Measurements from ENCODE around the gene GSTP1. TPM values are rescaled to one million over a fixed set of nuclear protein-coding genes. Genes with fewer than 3 reads are reported as not detected.
A peak's percentile ranks its signal among the peaks of the same experiment; 100 is the strongest.

Gene GSTP1
- polyA plus RNA-seq, 3 donors = 853 to 1,483 (median 1,250) TPM

DNA sequence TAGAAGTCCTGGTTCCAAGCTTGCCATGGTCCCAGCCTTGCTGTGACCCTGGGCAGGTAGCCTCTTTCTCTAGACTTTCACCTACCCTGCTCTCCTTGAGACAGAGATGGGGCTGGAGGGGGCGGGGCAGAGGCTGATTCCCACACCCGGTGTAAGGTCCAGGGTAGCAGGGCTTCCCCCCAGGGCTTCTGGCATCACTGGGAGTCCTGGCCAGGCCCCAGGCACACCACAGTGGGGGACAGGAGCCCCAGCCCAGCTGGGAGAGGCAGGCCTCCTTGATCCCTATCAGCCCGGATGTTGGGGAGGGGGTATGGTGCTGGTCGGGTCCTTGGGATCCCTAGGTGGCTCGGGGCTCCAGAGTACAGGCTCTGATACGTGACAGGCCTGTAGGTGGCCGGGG, 47.8 kb downstream of the GSTP1 start:
- Mint-ChIP-seq H3K36me3 (no peaks in the 10 kb centered on the region), H3K27me3 (ENCODE audit: low read depth in 3 of 3) (peaks cover 0 to 4% (median 1%) of the 10 kb centered on the region in 3 donors), H3K4me1 (peaks cover 10% of the 10 kb centered on the region), H3K4me3 (peak overlapping the region; percentile 84 to 90), H3K9me3 (peaks cover 0 to 5% (median 0%) of the 10 kb centered on the region in 7 donors), H3K27ac (no peak overlapping the region)
- intact Hi-C loops (cut with micrococcal nuclease) = loop anchor here (2.0 to 5.0 kb wide), 3 partner anchors 27 to 176 kb away; no protein-coding TSS in a partner anchor
- Histone ChIP-seq H3K36me3 (replicated peaks in 1 of 2; ENCODE audit: control insufficient read depth in 1 of 2, insufficient read depth in 2 of 2, low read length in 2 of 2) (no peaks in the 10 kb centered on the region), H3K27me3 (ENCODE audit: control insufficient read depth in 2 of 2, insufficient read depth in 2 of 2, low read length in 2 of 2) (no peaks in the 10 kb centered on the region), H2AFZ (ENCODE audit: insufficient read depth, low read depth, low read length, poor library complexity, severe bottlenecking) (peak overlapping the region; percentile 86), H3K4me2 (replicated peaks; ENCODE audit: extremely low read depth, low read length, poor library complexity, severe bottlenecking) (no peak overlapping the region), H3K79me2 (ENCODE audit: insufficient read depth, low read length) (no peaks in the 10 kb centered on the region), H4K20me1 (ENCODE audit: insufficient read depth, low read length) (no peaks in the 10 kb centered on the region), H3K9ac (ENCODE audit: insufficient read depth, low read length, poor library complexity, severe bottlenecking) (no peak overlapping the region), H3K27ac (ENCODE audit: low read depth in 1 of 2, low read length in 2 of 2) (no peak overlapping the region), H3K9me3 (replicated peaks in 1 of 2; ENCODE audit: control insufficient read depth in 1 of 2, insufficient read depth in 1 of 2, low read length in 2 of 2) (no peaks in the 10 kb centered on the region), H3K4me1 (ENCODE audit: control insufficient read depth in 1 of 2, insufficient read depth in 2 of 2, low read length in 2 of 2) (peaks cover 16 to 21% of the 10 kb centered on the region in 2 donors), H3K4me3 (replicated peaks in 1 of 3; ENCODE audit: low read depth in 2 of 3, low read length in 3 of 3) (no peak overlapping the region)
- TF ChIP-seq, protein P1, sequence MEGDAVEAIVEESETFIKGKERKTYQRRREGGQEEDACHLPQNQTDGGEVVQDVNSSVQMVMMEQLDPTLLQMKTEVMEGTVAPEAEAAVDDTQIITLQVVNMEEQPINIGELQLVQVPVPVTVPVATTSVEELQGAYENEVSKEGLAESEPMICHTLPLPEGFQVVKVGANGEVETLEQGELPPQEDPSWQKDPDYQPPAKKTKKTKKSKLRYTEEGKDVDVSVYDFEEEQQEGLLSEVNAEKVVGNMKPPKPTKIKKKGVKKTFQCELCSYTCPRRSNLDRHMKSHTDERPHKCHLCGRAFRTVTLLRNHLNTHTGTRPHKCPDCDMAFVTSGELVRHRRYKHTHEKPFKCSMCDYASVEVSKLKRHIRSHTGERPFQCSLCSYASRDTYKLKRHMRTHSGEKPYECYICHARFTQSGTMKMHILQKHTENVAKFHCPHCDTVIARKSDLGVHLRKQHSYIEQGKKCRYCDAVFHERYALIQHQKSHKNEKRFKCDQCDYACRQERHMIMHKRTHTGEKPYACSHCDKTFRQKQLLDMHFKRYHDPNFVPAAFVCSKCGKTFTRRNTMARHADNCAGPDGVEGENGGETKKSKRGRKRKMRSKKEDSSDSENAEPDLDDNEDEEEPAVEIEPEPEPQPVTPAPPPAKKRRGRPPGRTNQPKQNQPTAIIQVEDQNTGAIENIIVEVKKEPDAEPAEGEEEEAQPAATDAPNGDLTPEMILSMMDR (IDR thresholded peaks at IDR 0.05) = no peak
- DNase-seq = peak in 1 of 3 donors; percentile 3
- 75% methylated on average over 5 of the region's 7 CpGs for WGBS (ENCODE audit: insufficient coverage)

DNA sequence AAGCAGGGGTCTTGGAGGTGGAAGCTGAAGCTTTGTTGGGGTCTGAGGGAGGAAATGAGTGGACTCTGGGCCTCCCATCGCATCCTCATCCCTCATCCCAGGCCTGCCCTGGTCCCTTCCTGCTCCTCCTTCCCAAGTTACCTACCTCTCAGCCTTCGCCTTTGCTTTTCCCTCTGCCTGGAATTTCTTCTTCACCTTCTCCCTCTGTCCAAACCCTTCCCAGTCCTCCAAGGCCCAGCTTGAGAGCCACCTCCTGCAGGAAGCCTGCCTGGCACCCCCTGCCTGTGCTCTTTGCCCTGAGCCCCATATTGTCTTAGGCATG, 48.2 kb downstream of the GSTP1 start:
- H3K4me3 ChIP-seq (replicated peaks in 1 of 3; ENCODE audit: low read depth in 2 of 3, low read length in 3 of 3) = no peak overlapping the region
- Mint-ChIP-seq H3K4me3 (peak overlapping the region in 1 of 2 donors; percentile 26), H3K27ac (peak overlapping the region in 1 of 7 donors; percentile 43), H3K36me3 (no peaks in the 10 kb centered on the region), H3K27me3 (ENCODE audit: low read depth in 3 of 3) (peaks cover 0 to 3% (median 1%) of the 10 kb centered on the region in 3 donors), H3K9me3 (peaks cover 0 to 3% (median 0%) of the 10 kb centered on the region in 7 donors), H3K4me1 (peaks cover 13% of the 10 kb centered on the region)
- H3K9ac ChIP-seq (ENCODE audit: insufficient read depth, low read length, poor library complexity, severe bottlenecking) = no peak overlapping the region
- no peak overlapping the region for H3K27ac ChIP-seq (ENCODE audit: low read depth in 1 of 2, low read length in 2 of 2)
- H3K36me3 ChIP-seq (replicated peaks in 1 of 2; ENCODE audit: control insufficient read depth in 1 of 2, insufficient read depth in 2 of 2, low read length in 2 of 2) = no peaks in the 10 kb centered on the region
- WGBS (ENCODE audit: insufficient coverage) = 100% methylated on average over 1 of the region's 2 CpGs
- no peaks in the 10 kb centered on the region for H3K79me2 ChIP-seq (ENCODE audit: insufficient read depth, low read length)
- H3K4me2 ChIP-seq (replicated peaks; ENCODE audit: extremely low read depth, low read length, poor library complexity, severe bottlenecking) = no peak overlapping the region
- H3K27me3 ChIP-seq (ENCODE audit: control insufficient read depth in 2 of 2, insufficient read depth in 2 of 2, low read length in 2 of 2) = no peaks in the 10 kb centered on the region
- no peaks in the 10 kb centered on the region for H3K9me3 ChIP-seq (replicated peaks in 1 of 2; ENCODE audit: control insufficient read depth in 1 of 2, insufficient read depth in 1 of 2, low read length in 2 of 2)
- TF ChIP-seq, protein P1 (IDR thresholded peaks at IDR 0.05) = no peak
- intact Hi-C loops (cut with micrococcal nuclease) = loop anchor here (2.0 to 5.0 kb wide), 3 partner anchors 27 to 175 kb away; no protein-coding TSS in a partner anchor
- H2AFZ ChIP-seq (ENCODE audit: insufficient read depth, low read depth, low read length, poor library complexity, severe bottlenecking) = no peak overlapping the region
- H4K20me1 ChIP-seq (ENCODE audit: insufficient read depth, low read length) = no peaks in the 10 kb centered on the region
- peak in 1 of 3 donors; percentile 6 for DNase-seq
- peaks cover 16 to 22% of the 10 kb centered on the region in 2 donors for H3K4me1 ChIP-seq (ENCODE audit: control insufficient read depth in 1 of 2, insufficient read depth in 2 of 2, low read length in 2 of 2)
